Measurements from ENCODE around the gene WDR93.
"Not testable (repeated sequence)": the region's sequence is repeated elsewhere in the genome, so short reads cannot be mapped to it uniquely, and the experiment has no call there.

The WDR93 gene

DNA sequence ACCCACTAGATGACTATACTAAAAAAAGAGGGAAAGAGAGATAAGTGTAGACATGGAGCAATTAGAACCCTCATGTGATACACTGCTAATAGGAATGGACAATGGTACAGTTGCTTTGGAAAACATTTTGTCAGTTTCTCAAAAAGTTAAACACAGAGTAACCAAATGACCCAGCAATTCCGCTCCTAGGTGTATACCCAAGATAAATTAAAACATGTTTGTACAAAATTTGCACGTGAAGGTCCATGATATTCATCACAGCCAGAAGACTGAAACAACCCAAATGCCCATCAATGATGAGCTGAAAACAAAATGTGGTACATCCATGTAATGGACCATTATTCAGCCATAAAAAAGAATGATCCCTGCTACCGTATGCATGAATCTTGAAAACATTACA lies 97.3 kb downstream of the WDR93 start:
- TF ChIP-seq, protein P1, sequence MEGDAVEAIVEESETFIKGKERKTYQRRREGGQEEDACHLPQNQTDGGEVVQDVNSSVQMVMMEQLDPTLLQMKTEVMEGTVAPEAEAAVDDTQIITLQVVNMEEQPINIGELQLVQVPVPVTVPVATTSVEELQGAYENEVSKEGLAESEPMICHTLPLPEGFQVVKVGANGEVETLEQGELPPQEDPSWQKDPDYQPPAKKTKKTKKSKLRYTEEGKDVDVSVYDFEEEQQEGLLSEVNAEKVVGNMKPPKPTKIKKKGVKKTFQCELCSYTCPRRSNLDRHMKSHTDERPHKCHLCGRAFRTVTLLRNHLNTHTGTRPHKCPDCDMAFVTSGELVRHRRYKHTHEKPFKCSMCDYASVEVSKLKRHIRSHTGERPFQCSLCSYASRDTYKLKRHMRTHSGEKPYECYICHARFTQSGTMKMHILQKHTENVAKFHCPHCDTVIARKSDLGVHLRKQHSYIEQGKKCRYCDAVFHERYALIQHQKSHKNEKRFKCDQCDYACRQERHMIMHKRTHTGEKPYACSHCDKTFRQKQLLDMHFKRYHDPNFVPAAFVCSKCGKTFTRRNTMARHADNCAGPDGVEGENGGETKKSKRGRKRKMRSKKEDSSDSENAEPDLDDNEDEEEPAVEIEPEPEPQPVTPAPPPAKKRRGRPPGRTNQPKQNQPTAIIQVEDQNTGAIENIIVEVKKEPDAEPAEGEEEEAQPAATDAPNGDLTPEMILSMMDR (IDR thresholded peaks at IDR 0.05) = no peak
- Histone ChIP-seq H3K27ac (no peak overlapping the region), H3K4me3 (no peak overlapping the region)
- no peak for DNase-seq (ENCODE audit: low spot score)

DNA sequence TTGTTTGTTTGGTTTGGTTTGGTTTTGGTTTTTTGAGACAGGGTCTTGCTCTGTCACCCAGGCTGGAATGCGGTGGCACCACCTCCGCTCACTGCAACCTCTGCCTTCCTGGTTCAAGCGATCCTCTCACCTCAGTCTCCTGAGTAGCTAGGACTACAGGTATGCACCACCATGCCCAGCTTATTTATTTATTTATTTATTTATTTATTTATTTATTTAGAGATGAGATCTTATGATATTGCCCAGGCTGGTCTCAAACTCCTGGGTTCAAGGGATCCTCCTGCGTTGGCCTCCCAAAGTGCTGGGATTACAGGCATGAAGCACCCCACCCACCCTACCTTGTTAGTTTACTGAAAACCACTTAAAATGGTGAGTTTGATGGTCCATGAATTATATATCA lies 98.0 kb downstream of the WDR93 start:
- DNase-seq (ENCODE audit: low spot score); H3K4me3 ChIP-seq; H3K27ac ChIP-seq: not testable (repeated sequence)

DNA sequence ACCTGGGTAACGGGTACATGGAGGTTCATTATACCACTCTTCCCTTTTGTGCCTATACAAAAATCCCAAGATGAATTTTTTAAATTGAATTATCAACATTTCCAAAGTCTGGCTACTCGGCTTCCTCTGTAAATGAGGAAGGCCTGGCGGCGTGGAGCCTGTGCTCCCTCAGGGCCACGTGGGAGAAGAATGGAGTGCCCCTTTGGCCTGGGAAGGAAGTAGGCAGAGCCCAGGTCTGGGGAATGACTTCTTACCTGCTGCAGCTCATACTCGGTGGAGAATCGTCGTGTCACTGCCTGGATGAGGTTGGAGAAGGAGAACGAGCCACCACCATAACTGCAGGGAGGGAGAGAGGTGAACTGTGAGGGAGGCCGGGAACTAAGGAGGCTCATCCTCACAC lies 99.6 kb downstream of the WDR93 start:
- no peak for DNase-seq (ENCODE audit: low spot score)
- H3K27ac ChIP-seq = no peak overlapping the region

DNA sequence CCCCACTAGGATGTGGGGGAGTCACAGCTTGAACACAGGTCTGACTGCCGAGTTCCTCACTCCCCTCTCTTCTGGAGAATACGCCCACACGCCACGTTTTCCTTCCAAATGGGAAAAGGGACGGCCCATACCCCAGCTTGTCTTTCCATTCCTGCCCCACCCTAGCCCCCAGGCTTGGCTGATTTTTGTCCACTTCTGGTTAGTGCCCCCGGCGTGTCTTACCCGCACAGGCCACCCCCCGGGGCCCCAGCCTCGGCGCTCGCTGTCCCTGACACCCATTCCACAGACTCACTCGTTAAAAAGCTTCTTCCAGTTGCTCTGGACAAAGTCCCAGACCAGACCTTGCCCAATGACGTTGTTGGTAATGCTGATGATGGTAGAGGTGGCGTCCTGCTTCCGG lies 100.0 kb downstream of the WDR93 start:
- no peak for DNase-seq (ENCODE audit: low spot score)
- no peak overlapping the region for H3K27ac ChIP-seq
- H3K4me3 ChIP-seq = no peak overlapping the region
- TF ChIP-seq, protein P1 (IDR thresholded peaks at IDR 0.05) = no peak

More for the DNA sequence above, 99.6 kb downstream of the WDR93 start:
- H3K4me3 ChIP-seq = no peak overlapping the region
- TF ChIP-seq, protein P1 (IDR thresholded peaks at IDR 0.05) = no peak

DNA sequence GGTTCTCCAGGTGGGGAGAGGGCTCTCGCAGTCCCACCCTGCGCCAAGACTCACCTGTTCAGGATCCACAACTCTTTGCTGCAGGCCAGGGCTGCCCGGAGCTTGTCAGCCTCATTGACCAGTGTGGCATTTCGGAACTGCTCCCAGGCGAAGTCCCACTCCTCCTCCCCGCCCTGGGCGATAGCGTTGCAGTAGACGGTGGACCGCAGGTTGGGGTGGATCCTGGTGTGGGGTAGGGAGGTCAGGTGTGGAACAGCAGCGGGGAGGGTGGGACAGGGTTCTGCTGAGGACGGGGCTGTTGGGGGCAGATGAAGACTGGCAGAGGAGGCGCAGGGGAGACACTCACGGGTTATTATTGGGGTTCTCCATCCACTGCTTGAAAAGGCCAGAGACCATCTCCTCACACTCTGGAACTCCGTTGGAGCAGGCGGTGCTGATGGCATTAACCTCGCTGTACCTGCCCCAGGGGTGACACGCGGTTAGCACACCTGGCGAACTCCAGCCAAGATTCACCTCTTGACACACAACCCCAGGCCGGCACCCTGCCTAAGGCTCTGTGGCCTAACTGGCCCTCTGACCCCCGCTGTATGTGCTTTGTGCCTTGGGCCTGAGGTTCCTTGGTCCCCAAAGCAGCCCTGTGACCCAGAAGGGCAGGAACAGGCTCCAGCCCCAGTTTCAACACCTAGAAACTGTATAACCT lies 101.6 kb downstream of the WDR93 start:
- no peak for DNase-seq (ENCODE audit: low spot score)
- TF ChIP-seq, protein P1 (IDR thresholded peaks at IDR 0.05) = no peak

More for the DNA sequence above, 101.6 kb downstream of the WDR93 start:
- Histone ChIP-seq H3K27ac (no peak overlapping the region), H3K4me3 (no peak overlapping the region)
